ENCODE measurements around the gene NAALADL2. TPM values are rescaled to one million over a fixed set of nuclear protein-coding genes. Genes with fewer than 3 reads are reported as not detected.
"Not testable (repeated sequence)": the region's sequence is repeated elsewhere in the genome, so short reads cannot be mapped to it uniquely, and the experiment has no call there.

The NAALADL2 gene
- total RNA-seq, 1 donor from 2014 or later, result 1.3 TPM

- DNase-seq (ENCODE audit: extremely low read depth, low read depth, low spot score), result no peak
Measured at GRCh38 chr3:175248832-175249231, 389.7 kb downstream of the NAALADL2 start.

GRCh38 chr3:175255698-175256097, 396.6 kb downstream of the NAALADL2 start:
- DNase-seq (ENCODE audit: extremely low read depth, low read depth, low spot score), result no peak

- DNase-seq (ENCODE audit: extremely low read depth, low read depth, low spot score), result no peak
Measured at GRCh38 chr3:175257123-175257522, 398.0 kb downstream of the NAALADL2 start.

- DNase-seq (ENCODE audit: extremely low read depth, low read depth, low spot score), result no peak
Measured at GRCh38 chr3:175258763-175259162, 399.6 kb downstream of the NAALADL2 start.

- DNase-seq (ENCODE audit: extremely low read depth, low read depth, low spot score), result no peak
Measured at GRCh38 chr3:175260145-175260794, 401.1 kb downstream of the NAALADL2 start.

- DNase-seq (ENCODE audit: extremely low read depth, low read depth, low spot score), result no peak
Measured at GRCh38 chr3:175266478-175266877, 407.3 kb downstream of the NAALADL2 start.

- DNase-seq (ENCODE audit: extremely low read depth, low read depth, low spot score), result no peak
Measured at GRCh38 chr3:175267121-175267531, 408.0 kb downstream of the NAALADL2 start.

- DNase-seq (ENCODE audit: extremely low read depth, low read depth, low spot score), result no peak
Measured at GRCh38 chr3:175267561-175267960, 408.4 kb downstream of the NAALADL2 start.

- no peak for DNase-seq (ENCODE audit: extremely low read depth, low read depth, low spot score)
Measured at GRCh38 chr3:175269394-175269793, 410.3 kb downstream of the NAALADL2 start.

GRCh38 chr3:175270198-175270837, 411.2 kb downstream of the NAALADL2 start:
- no peak for DNase-seq (ENCODE audit: extremely low read depth, low read depth, low spot score)

GRCh38 chr3:175270866-175271265, 411.7 kb downstream of the NAALADL2 start:
- DNase-seq (ENCODE audit: extremely low read depth, low read depth, low spot score), result no peak

- DNase-seq (ENCODE audit: extremely low read depth, low read depth, low spot score), result not testable (repeated sequence)
Measured at GRCh38 chr3:175271465-175271864, 412.3 kb downstream of the NAALADL2 start.

GRCh38 chr3:175272392-175272791, 413.3 kb downstream of the NAALADL2 start:
- no peak for DNase-seq (ENCODE audit: extremely low read depth, low read depth, low spot score)

GRCh38 chr3:175273573-175273972, 414.4 kb downstream of the NAALADL2 start:
- no peak for DNase-seq (ENCODE audit: extremely low read depth, low read depth, low spot score)

- no peak for DNase-seq (ENCODE audit: extremely low read depth, low read depth, low spot score)
Measured at GRCh38 chr3:175274056-175274455, 414.9 kb downstream of the NAALADL2 start.

GRCh38 chr3:175274474-175275218, 415.5 kb downstream of the NAALADL2 start:
- no peak for DNase-seq (ENCODE audit: extremely low read depth, low read depth, low spot score)

GRCh38 chr3:175278680-175279079, 419.5 kb downstream of the NAALADL2 start:
- no peak for DNase-seq (ENCODE audit: extremely low read depth, low read depth, low spot score)

GRCh38 chr3:175279457-175279856, 420.3 kb downstream of the NAALADL2 start:
- no peak for DNase-seq (ENCODE audit: extremely low read depth, low read depth, low spot score)

- DNase-seq (ENCODE audit: extremely low read depth, low read depth, low spot score), result no peak
Measured at GRCh38 chr3:175279911-175280310, 420.8 kb downstream of the NAALADL2 start.

GRCh38 chr3:175287361-175287963, 428.3 kb downstream of the NAALADL2 start:
- no peak for DNase-seq (ENCODE audit: extremely low read depth, low read depth, low spot score)

GRCh38 chr3:175288621-175289020, 429.5 kb downstream of the NAALADL2 start:
- DNase-seq (ENCODE audit: extremely low read depth, low read depth, low spot score), result no peak
